ENCODE data around the gene TRPM3. TPM values are rescaled to one million over a fixed set of nuclear protein-coding genes. Genes with fewer than 3 reads are reported as not detected.

The TRPM3 gene
- total RNA-seq, 1 experiment from 2014 or later = not detected

- H3K27ac Mint-ChIP-seq (ENCODE audit: unreplicated experiment) = no peak overlapping the region
- no peaks in the 10 kb centered on the region for H3K36me3 Mint-ChIP-seq (ENCODE audit: insufficient read depth, unreplicated experiment)
- ChIA-PET POLR2A (no interaction called here), CTCF (no interaction called here)
- DNase-seq = no peak
- Histone ChIP-seq H3K36me3 (ENCODE audit: control insufficient read depth, insufficient read depth, low read length) (no peaks in the 10 kb centered on the region), H3K4me1 (no peaks in the 10 kb centered on the region), H3K9me3 (no peaks in the 10 kb centered on the region), H3K27me3 (replicated peaks; ENCODE audit: control insufficient read depth, insufficient read depth, low read length) (no peaks in the 10 kb centered on the region), H3K4me3 (ENCODE audit: low read depth, low read length) (no peak overlapping the region)
- peaks cover 6% of the 10 kb centered on the region for H3K27me3 Mint-ChIP-seq (ENCODE audit: insufficient read depth, unreplicated experiment)
- intact Hi-C loops (cut with micrococcal nuclease; ENCODE audit: unreplicated experiment) = no loop called here
- no peak overlapping the region for H3K4me3 Mint-ChIP-seq (ENCODE audit: unreplicated experiment)
- BruUV-seq (replicated peaks) = no TSS peak
- TF ChIP-seq CTCF (IDR thresholded peaks at IDR 0.05; ENCODE audit: insufficient read depth in 1 of 2, low read depth in 1 of 2, low read length in 1 of 2, severe bottlenecking in 1 of 2, unreplicated experiment in 1 of 2) = no peak
- H3K4me1 Mint-ChIP-seq (ENCODE audit: low read depth, unreplicated experiment) = no peaks in the 10 kb centered on the region
- H3K9me3 Mint-ChIP-seq (ENCODE audit: unreplicated experiment) = no peaks in the 10 kb centered on the region
Observed at GRCh38 chr9:70571258-70571657, 550.2 kb downstream of the TRPM3 start.

- no peaks in the 10 kb centered on the region for H3K4me1 Mint-ChIP-seq (ENCODE audit: low read depth, unreplicated experiment)
- no peaks in the 10 kb centered on the region for H3K9me3 ChIP-seq
- no TSS peak for BruUV-seq (replicated peaks)
- no peaks in the 10 kb centered on the region for H3K4me1 ChIP-seq
- no peaks in the 10 kb centered on the region for H3K36me3 ChIP-seq (ENCODE audit: control insufficient read depth, insufficient read depth, low read length)
- H3K4me3 Mint-ChIP-seq (ENCODE audit: unreplicated experiment) = no peak overlapping the region
- ChIA-PET CTCF (no interaction called here), POLR2A (no interaction called here)
- H3K9me3 Mint-ChIP-seq (ENCODE audit: unreplicated experiment) = no peaks in the 10 kb centered on the region
- no peak for DNase-seq
- intact Hi-C loops (cut with micrococcal nuclease; ENCODE audit: unreplicated experiment) = no loop called here
- H3K27ac Mint-ChIP-seq (ENCODE audit: unreplicated experiment) = no peak overlapping the region
- H3K27me3 ChIP-seq (replicated peaks; ENCODE audit: control insufficient read depth, insufficient read depth, low read length) = no peaks in the 10 kb centered on the region
- H3K4me3 ChIP-seq (ENCODE audit: low read depth, low read length) = no peak overlapping the region
- no peaks in the 10 kb centered on the region for H3K36me3 Mint-ChIP-seq (ENCODE audit: insufficient read depth, unreplicated experiment)
- TF ChIP-seq CTCF (IDR thresholded peaks at IDR 0.05; ENCODE audit: insufficient read depth in 1 of 2, low read depth in 1 of 2, low read length in 1 of 2, severe bottlenecking in 1 of 2, unreplicated experiment in 1 of 2) = no peak
- H3K27me3 Mint-ChIP-seq (ENCODE audit: insufficient read depth, unreplicated experiment) = peaks cover 6% of the 10 kb centered on the region
Observed at GRCh38 chr9:70569791-70570190, 551.6 kb downstream of the TRPM3 start.

GRCh38 chr9:70569070-70569772 is 552.2 kb downstream of the TRPM3 start:
- intact Hi-C loops (cut with micrococcal nuclease; ENCODE audit: unreplicated experiment) = no loop called here
- Mint-ChIP-seq H3K27ac (ENCODE audit: unreplicated experiment) (no peak overlapping the region), H3K4me3 (ENCODE audit: unreplicated experiment) (no peak overlapping the region), H3K4me1 (ENCODE audit: low read depth, unreplicated experiment) (no peaks in the 10 kb centered on the region), H3K27me3 (ENCODE audit: insufficient read depth, unreplicated experiment) (peaks cover 4% of the 10 kb centered on the region), H3K9me3 (ENCODE audit: unreplicated experiment) (no peaks in the 10 kb centered on the region), H3K36me3 (ENCODE audit: insufficient read depth, unreplicated experiment) (no peaks in the 10 kb centered on the region)
- CTCF ChIA-PET = no interaction called here
- POLR2A ChIA-PET = no interaction called here
- Histone ChIP-seq H3K36me3 (ENCODE audit: control insufficient read depth, insufficient read depth, low read length) (no peaks in the 10 kb centered on the region), H3K4me3 (ENCODE audit: low read depth, low read length) (no peak overlapping the region), H3K27me3 (replicated peaks; ENCODE audit: control insufficient read depth, insufficient read depth, low read length) (no peaks in the 10 kb centered on the region), H3K9me3 (no peaks in the 10 kb centered on the region), H3K4me1 (no peaks in the 10 kb centered on the region)
- no peak for DNase-seq
- no TSS peak for BruUV-seq (replicated peaks)
- no peak for TF ChIP-seq CTCF (IDR thresholded peaks at IDR 0.05; ENCODE audit: insufficient read depth in 1 of 2, low read depth in 1 of 2, low read length in 1 of 2, severe bottlenecking in 1 of 2, unreplicated experiment in 1 of 2)
